T-helper 1 cell treated with Interleukin-12 subunit alpha and Interleukin-12 subunit beta and Interleukin-4 antibody, amounts not matched to agents 30 μg/mL and 1 μg/mL, for 36 hours (primary cell): Measurements from ENCODE around the gene ELP5.

Experiments used
- H3K27ac Mint-ChIP-seq: one replicate; pipeline ENCODE4 v1.8.0; 2021; ENCODE audit warnings: mild to moderate bottlenecking, mixed read lengths
- H3K27me3 Mint-ChIP-seq: one replicate; pipeline ENCODE4 v1.8.0; 2021; ENCODE audit warnings: low read depth, mixed read lengths
- H3K36me3 Mint-ChIP-seq: one replicate; pipeline ENCODE4 v1.8.0; 2021; ENCODE audit warnings: low read depth, mixed read lengths
- H3K4me1 Mint-ChIP-seq: one replicate; pipeline ENCODE4 v1.8.0; 2021; ENCODE audit warnings: low read depth, mixed read lengths
- H3K4me3 Mint-ChIP-seq: one replicate; pipeline ENCODE4 v1.8.0; 2021; ENCODE audit warnings: mild to moderate bottlenecking, moderate library complexity, mixed read lengths
- H3K9me3 Mint-ChIP-seq: one replicate; pipeline ENCODE4 v1.8.0; 2021; ENCODE audit warnings: mixed read lengths

The ELP5 gene

DNA sequence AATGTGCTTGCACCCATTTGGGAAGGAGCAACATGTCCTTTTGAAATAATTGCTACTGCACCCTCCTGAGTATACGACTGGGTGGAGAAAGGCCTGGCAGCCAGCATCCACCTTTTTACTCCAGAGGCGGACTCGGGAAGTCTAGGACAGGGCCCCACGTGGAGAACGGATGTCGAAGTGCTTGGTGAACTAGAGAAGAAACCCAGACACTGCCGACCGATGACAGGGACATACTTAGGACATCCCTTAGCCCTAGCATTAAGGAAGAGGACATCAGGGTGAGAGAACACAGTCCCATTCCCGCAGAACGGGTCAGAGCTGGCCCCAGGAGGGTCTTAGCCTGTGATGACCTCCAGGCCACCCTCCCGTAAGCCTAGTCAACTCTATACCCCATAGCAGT, 38.7 kb downstream of the ELP5 start:
- Mint-ChIP-seq H3K4me1 (peaks cover 6% of the 10 kb centered on the region), H3K27ac (no peak overlapping the region), H3K9me3 (no peaks in the 10 kb centered on the region), H3K27me3 (peaks cover 55% of the 10 kb centered on the region), H3K4me3 (no peak overlapping the region), H3K36me3 (no peaks in the 10 kb centered on the region)

GRCh38 chr17:7292194-7292593, 40.2 kb downstream of the ELP5 start:
- Mint-ChIP-seq H3K27ac (no peak overlapping the region), H3K9me3 (no peaks in the 10 kb centered on the region), H3K36me3 (no peaks in the 10 kb centered on the region), H3K27me3 (peaks cover 55% of the 10 kb centered on the region), H3K4me3 (no peak overlapping the region), H3K4me1 (peaks cover 12% of the 10 kb centered on the region)

DNA sequence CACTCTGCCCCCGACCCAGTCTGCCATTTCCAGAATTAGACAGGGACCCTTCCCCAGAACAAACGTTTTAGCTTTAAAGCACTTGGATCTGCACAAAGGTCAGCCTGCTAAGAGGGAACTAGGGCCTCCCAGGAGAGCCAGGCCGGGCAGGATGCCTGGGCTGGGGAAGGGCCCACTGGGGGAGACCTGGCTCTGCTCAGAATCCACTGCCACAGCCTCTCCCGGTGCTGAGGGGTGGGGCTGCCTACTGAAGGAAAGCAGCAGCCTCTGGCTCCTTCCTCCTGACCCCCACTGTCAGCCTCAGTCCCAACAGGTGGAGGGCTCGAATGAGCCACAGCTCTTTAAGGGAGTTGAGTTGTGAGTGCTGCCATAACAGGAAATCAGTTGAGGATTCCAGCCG, 40.7 kb downstream of the ELP5 start:
- Mint-ChIP-seq H3K27me3 (peaks cover 49% of the 10 kb centered on the region), H3K4me1 (peaks cover 12% of the 10 kb centered on the region), H3K27ac (no peak overlapping the region), H3K9me3 (no peaks in the 10 kb centered on the region), H3K36me3 (no peaks in the 10 kb centered on the region), H3K4me3 (no peak overlapping the region)

- Mint-ChIP-seq H3K4me3 (no peak overlapping the region), H3K4me1 (peaks cover 12% of the 10 kb centered on the region), H3K36me3 (no peaks in the 10 kb centered on the region), H3K27ac (no peak overlapping the region), H3K27me3 (peaks cover 45% of the 10 kb centered on the region), H3K9me3 (no peaks in the 10 kb centered on the region)
Observed at GRCh38 chr17:7293159-7293558, 41.1 kb downstream of the ELP5 start.

GRCh38 chr17:7293816-7294613, 42.0 kb downstream of the ELP5 start:
- Mint-ChIP-seq H3K27me3 (peaks cover 41% of the 10 kb centered on the region), H3K4me3 (peak overlapping the region; percentile 35), H3K36me3 (no peaks in the 10 kb centered on the region), H3K27ac (no peak overlapping the region), H3K9me3 (no peaks in the 10 kb centered on the region), H3K4me1 (peaks cover 12% of the 10 kb centered on the region)

GRCh38 chr17:7294614-7295153, 42.7 kb downstream of the ELP5 start, which contains the start of gene YBX2:
Gene YBX2, minus strand, starts transcription at chr17:7294639. Its CDS starts 139 bp downstream, at chr17:7294500.
- no peaks in the 10 kb centered on the region for H3K9me3 Mint-ChIP-seq
- H3K27me3 Mint-ChIP-seq, result peaks cover 41% of the 10 kb centered on the region
- H3K36me3 Mint-ChIP-seq, result no peaks in the 10 kb centered on the region
- peak within 1 kb of the TSS; percentile 80 for H3K4me3 Mint-ChIP-seq
- peaks cover 12% of the 10 kb centered on the region for H3K4me1 Mint-ChIP-seq
- peak within 1 kb of the TSS; percentile 60 for H3K27ac Mint-ChIP-seq

GRCh38 chr17:7295230-7296180, 43.5 kb downstream of the ELP5 start:
- Mint-ChIP-seq H3K9me3 (no peaks in the 10 kb centered on the region), H3K4me3 (peak overlapping the region; percentile 80), H3K27ac (peak overlapping the region; percentile 60), H3K4me1 (peaks cover 12% of the 10 kb centered on the region), H3K27me3 (peaks cover 38% of the 10 kb centered on the region), H3K36me3 (no peaks in the 10 kb centered on the region)

- peak overlapping the region; percentile 34 for H3K4me3 Mint-ChIP-seq
- H3K9me3 Mint-ChIP-seq, result no peaks in the 10 kb centered on the region
- H3K27me3 Mint-ChIP-seq, result peaks cover 38% of the 10 kb centered on the region
- peaks cover 12% of the 10 kb centered on the region for H3K4me1 Mint-ChIP-seq
- H3K27ac Mint-ChIP-seq, result no peak overlapping the region
- H3K36me3 Mint-ChIP-seq, result no peaks in the 10 kb centered on the region
Observed at GRCh38 chr17:7296189-7296861, 44.3 kb downstream of the ELP5 start.

DNA sequence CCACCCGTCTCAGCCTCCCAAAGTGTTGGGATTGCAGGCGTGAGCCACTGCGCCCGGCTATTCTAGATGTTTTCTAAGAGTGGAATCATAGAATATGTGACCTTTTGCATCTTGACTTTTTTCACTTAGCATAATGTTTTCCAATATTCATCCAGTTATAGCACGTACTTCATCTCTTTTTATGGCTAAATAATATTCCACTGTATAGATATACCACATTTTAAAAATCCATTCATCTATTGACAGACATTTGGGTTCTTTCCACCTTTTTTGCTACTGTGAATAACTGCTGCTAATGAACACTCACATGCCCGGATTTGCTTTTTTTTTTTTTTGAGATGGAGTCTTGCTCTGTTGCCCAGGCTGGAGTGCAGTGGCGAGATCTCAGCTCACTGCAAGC, 52.2 kb downstream of the ELP5 start:
- no peak overlapping the region for H3K27ac Mint-ChIP-seq
- H3K4me1 Mint-ChIP-seq, result peaks cover 15% of the 10 kb centered on the region
- H3K27me3 Mint-ChIP-seq, result peaks cover 8% of the 10 kb centered on the region
- peak overlapping the region; percentile 17 for H3K4me3 Mint-ChIP-seq
- peaks cover 10% of the 10 kb centered on the region for H3K36me3 Mint-ChIP-seq
- no peaks in the 10 kb centered on the region for H3K9me3 Mint-ChIP-seq

- Mint-ChIP-seq H3K27ac (peak within 1 kb of the TSS; percentile 100), H3K9me3 (no peaks in the 10 kb centered on the region), H3K4me1 (peaks cover 38% of the 10 kb centered on the region)
Observed at GRCh38 chr17:7306911-7307685, 55.1 kb downstream of the ELP5 start, which contains the start of gene EIF5A. Gene EIF5A, plus strand, starts transcription at chr17:7307628. Its CDS starts 2,008 bp downstream, at chr17:7309636.

DNA sequence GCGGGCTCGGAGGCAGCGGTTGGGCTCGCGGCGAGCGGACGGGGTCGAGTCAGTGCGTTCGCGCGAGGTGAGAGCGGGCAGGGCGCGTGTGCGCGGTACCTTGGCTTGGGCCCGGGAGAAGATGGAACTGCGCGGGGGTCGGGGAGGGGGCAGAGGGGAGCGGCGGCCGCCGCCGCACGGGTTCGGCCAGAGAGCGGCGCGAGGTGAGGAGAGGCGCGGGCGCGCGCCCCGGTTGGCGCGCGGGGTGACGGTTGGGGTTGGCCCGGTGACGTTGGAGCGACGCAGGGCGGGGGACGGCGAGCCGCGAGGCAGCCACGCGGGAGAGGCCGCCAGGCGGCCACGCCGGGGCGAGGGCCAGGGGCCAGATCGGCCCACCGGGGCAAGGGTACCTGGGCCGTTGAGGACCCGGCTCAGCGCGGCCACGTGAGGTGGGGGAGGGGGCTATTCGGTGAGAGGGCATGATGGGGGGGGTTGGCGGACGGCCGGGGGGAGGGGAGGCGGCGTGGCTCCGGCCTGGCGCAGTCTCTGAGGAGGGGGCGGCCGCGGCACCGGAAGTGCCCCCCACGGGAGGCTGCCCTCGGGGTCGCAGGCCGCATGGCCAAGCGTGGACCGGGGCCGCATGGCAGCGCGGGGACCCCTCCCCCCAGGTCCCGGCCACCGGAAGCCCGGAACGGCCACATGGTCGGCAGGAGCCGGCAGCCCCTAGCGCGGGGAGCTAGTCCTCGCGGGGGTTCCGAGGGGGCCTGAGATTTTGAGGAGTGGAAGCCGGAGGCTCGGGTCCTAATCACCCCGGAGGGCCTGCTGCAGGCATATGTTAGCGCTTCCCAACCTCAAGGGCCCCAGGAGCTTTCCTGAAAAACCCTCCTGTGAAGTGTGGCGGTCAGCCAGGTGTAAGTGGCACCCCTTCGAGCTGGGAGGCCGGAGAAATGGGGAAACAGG, 55.9 kb downstream of the ELP5 start:
- Mint-ChIP-seq H3K4me3 (peak overlapping the region; percentile 96), H3K36me3 (peaks cover 40% of the 10 kb centered on the region)

More at GRCh38 chr17:7306911-7307685, 55.1 kb downstream of the ELP5 start, which contains the start of gene EIF5A:
- Mint-ChIP-seq H3K4me3 (peak within 1 kb of the TSS; percentile 96), H3K36me3 (peaks cover 34% of the 10 kb centered on the region), H3K27me3 (peaks cover 4% of the 10 kb centered on the region)

DNA sequence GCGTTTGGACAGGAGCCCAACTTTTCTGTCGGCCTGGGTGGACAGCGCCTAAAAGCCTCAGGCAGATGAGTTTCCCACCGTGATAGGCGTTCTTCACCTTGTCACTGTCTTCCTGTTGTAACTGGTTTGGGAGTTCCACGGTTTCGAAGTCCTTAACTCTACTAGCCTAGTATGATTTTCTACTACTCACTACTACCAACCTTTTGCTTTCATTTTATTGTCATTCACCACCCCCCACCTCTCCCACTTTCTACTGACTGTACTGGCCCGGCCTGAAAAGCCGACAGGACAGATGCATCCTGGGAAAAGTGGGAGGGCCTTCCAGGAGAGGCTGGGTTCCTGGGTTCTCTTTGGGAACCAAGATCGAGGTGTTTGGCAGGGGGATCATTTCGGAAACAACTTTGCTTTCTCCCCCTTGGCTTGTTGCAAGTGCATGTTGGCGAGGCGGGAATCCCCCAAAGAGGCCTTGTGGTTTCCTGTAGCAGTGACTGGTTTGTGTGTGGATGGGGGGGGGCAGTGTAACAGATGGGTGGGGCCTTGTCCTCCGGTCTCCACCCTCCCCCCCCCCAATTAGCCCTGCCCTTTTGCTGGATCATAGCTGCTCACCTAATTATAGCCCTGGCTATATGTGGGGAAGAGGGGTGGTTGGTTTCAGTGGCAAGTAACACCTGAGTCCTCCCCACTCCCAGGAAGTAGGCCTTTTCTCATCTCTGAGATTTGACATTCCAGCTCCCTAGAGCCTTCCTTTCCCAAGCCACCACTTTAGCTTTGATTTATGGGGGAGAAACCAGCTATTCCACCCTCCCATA, 56.8 kb downstream of the ELP5 start:
- peaks cover 4% of the 10 kb centered on the region for H3K27me3 Mint-ChIP-seq
- peaks cover 52% of the 10 kb centered on the region for H3K4me1 Mint-ChIP-seq
- peak overlapping the region; percentile 96 for H3K4me3 Mint-ChIP-seq
- no peaks in the 10 kb centered on the region for H3K9me3 Mint-ChIP-seq
- H3K36me3 Mint-ChIP-seq, result peaks cover 49% of the 10 kb centered on the region
- H3K27ac Mint-ChIP-seq, result peak overlapping the region; percentile 99

More for the DNA sequence above, 55.9 kb downstream of the ELP5 start:
- H3K4me1 Mint-ChIP-seq, result peaks cover 45% of the 10 kb centered on the region
- peak overlapping the region; percentile 100 for H3K27ac Mint-ChIP-seq
- peaks cover 4% of the 10 kb centered on the region for H3K27me3 Mint-ChIP-seq
- H3K9me3 Mint-ChIP-seq, result no peaks in the 10 kb centered on the region
